ENCODE results near the gene SNX12. TPM values are rescaled to one million over a fixed set of nuclear protein-coding genes. Genes with fewer than 3 reads are reported as not detected.

The SNX12 gene
- total RNA-seq, 1 experiment from 2014 or later, result 69.4 TPM

- no peak for TF ChIP-seq AR (CRISPR knock-in tag; IDR thresholded peaks at IDR 0.05)
- no peak for TF ChIP-seq E2F4 (CRISPR knock-in tag; IDR thresholded peaks at IDR 0.05; ENCODE audit: borderline replicate concordance, low read depth)
Observed at GRCh38 chrX:71057848-71058530, 10.1 kb downstream of the SNX12 start (continued).

- TF ChIP-seq MYBL2 (CRISPR knock-in tag; IDR thresholded peaks at IDR 0.05), result no peak
- H3K27me3 Mint-ChIP-seq (ENCODE audit: low read depth), result no peaks in the 10 kb centered on the region
- no peak overlapping the region for H3K27ac Mint-ChIP-seq
- H3K4me1 Mint-ChIP-seq, result peaks cover 4% of the 10 kb centered on the region; the same call in 1 of the 2 replicates
- CTCF ChIA-PET, result no interaction called here
- no peaks in the 10 kb centered on the region for H3K9me3 Mint-ChIP-seq
- ATAC-seq, result no peak
- POLR2A ChIA-PET, result no interaction called here
- no peak for DNase-seq (ENCODE audit: low spot score)
- H3K36me3 Mint-ChIP-seq, result peaks cover 19% of the 10 kb centered on the region
- H3K4me3 Mint-ChIP-seq, result no peak overlapping the region
Observed at GRCh38 chrX:71056867-71057266, 11.3 kb downstream of the SNX12 start.

- ATAC-seq (peak; percentile 99), DNase-seq (ENCODE audit: low spot score) (peak; percentile 76)
- Mint-ChIP-seq H3K27ac (peak overlapping the region; percentile 89), H3K4me1 (peaks cover 4% of the 10 kb centered on the region; the same call in 1 of the 2 replicates), H3K4me3 (peak overlapping the region; percentile 76), H3K36me3 (peaks cover 3% of the 10 kb centered on the region; the same call in 1 of the 2 replicates), H3K27me3 (ENCODE audit: low read depth) (no peaks in the 10 kb centered on the region), H3K9me3 (no peaks in the 10 kb centered on the region)
- ChIA-PET POLR2A (interaction anchor here (1.2 to 1.5 kb wide), 5 partner anchors 15 to 313 kb away, joined by 3 to 8 read pairs (median 4); partner anchors contain the start of genes MED12, NONO, SNX12 and TAF1), CTCF (interaction anchor here (0.5 to 1.2 kb wide), 7 partner anchors 14 to 297 kb away, joined by 3 to 9 read pairs (median 3); partner anchors contain the start of genes MED12, NONO and SNX12)
- no peak for TF ChIP-seq PRDM15 (CRISPR knock-in tag; IDR thresholded peaks at IDR 0.05)
- TF ChIP-seq SP1 (CRISPR knock-in tag; conservative IDR thresholded peaks at IDR 0.05), result 0 out of 2 replicates have a peak, but pooled peaks have one; percentile 38
- peak; percentile 85 for TF ChIP-seq NFYB (CRISPR knock-in tag; conservative IDR thresholded peaks at IDR 0.05; ENCODE audit: low read depth)
Observed at GRCh38 chrX:71053217-71053621, 14.9 kb downstream of the SNX12 start.

- ATAC-seq, result no peak
- Mint-ChIP-seq H3K36me3 (no peaks in the 10 kb centered on the region), H3K4me1 (peaks cover 4% of the 10 kb centered on the region; the same call in 1 of the 2 replicates), H3K9me3 (no peaks in the 10 kb centered on the region), H3K27me3 (ENCODE audit: low read depth) (no peaks in the 10 kb centered on the region), H3K27ac (no peak overlapping the region; the same call in 1 of the 2 replicates), H3K4me3 (peak overlapping the region; percentile 76)
- ChIA-PET POLR2A (interaction anchor here (1.2 kb wide), 4 partner anchors 15 to 313 kb away, joined by 3 to 8 read pairs (median 6); partner anchors contain the start of genes MED12, NONO, SNX12 and TAF1), CTCF (interaction anchor here (0.6 to 1.2 kb wide), 6 partner anchors 15 to 297 kb away, joined by 3 to 9 read pairs (median 4); partner anchors contain the start of genes MED12, NONO and SNX12)
- DNase-seq (ENCODE audit: low spot score), result no peak
- TF ChIP-seq RELA (CRISPR knock-in tag; IDR thresholded peaks at IDR 0.05; ENCODE audit: borderline replicate concordance) (no peak), USF1 (CRISPR knock-in tag; IDR thresholded peaks at IDR 0.05) (no peak), IRF2 (CRISPR knock-in tag; IDR thresholded peaks at IDR 0.05; ENCODE audit: borderline replicate concordance, low read depth) (no peak), E2F1 (CRISPR knock-in tag; IDR thresholded peaks at IDR 0.05) (no peak), CDX4 (CRISPR knock-in tag; IDR thresholded peaks at IDR 0.05; ENCODE audit: borderline replicate concordance) (no peak), NR3C1 (CRISPR knock-in tag; conservative IDR thresholded peaks at IDR 0.05; ENCODE audit: low read depth) (no peak), TEAD1 (CRISPR knock-in tag; IDR thresholded peaks at IDR 0.05) (no peak), RORB (CRISPR knock-in tag; IDR thresholded peaks at IDR 0.05) (no peak), MLX (CRISPR knock-in tag; IDR thresholded peaks at IDR 0.05) (no peak)
Observed at GRCh38 chrX:71052721-71053120, 15.4 kb downstream of the SNX12 start.
